HEK293 (cell line): ENCODE measurements around the gene STARD13.

ENCODE experiments used
- CTCF ChIA-PET: fragments of 350-600 bp; formaldehyde crosslinking; extraction: SDS; loops from one replicate; lab custom pipeline; 2021; ENCODE audit warnings: antibody characterized with exemption; lab: Yijun Ruan, JAX
- POLR2A ChIA-PET: fragments of 300-600 bp; formaldehyde crosslinking; extraction: SDS; loops from one replicate; lab custom pipeline; 2020; ENCODE audit warnings: antibody characterized with exemption, inconsistent platforms; lab: Yijun Ruan, JAX
- H3K27ac ChIP-seq: fragments of 200-500 bp; sonication (Bioruptor generic); 2 replicates; pipeline ENCODE4 v1.5.1; 2014; ENCODE audit warnings: low read depth, low read length, control low read depth, inconsistent platforms; ENCODE audit errors: extremely low read depth
- H3K36me3 ChIP-seq, 2 experiments: fragments of 200-500 bp in 1 of 2; sonication (Bioruptor generic) in 1 of 2; 1 replicate in 1 of 2; 2 replicates in 1 of 2; pipeline ENCODE4 v1.5.1; 2014 to 2017; ENCODE audit warnings: inconsistent platforms in 2 of 2, low read length in 2 of 2; ENCODE audit not compliant: control insufficient read depth in 2 of 2, insufficient read depth in 1 of 2
- H3K4me1 ChIP-seq: fragments of 200-500 bp; sonication (Bioruptor generic); 2 replicates; pipeline ENCODE4 v1.5.1; 2014; ENCODE audit warnings: mild to moderate bottlenecking, low read length, inconsistent platforms; ENCODE audit not compliant: control insufficient read depth, insufficient read depth
- H3K4me3 ChIP-seq: 2 replicates; pipeline ENCODE4 v1.5.1; 2011; ENCODE audit warnings: low read depth, mild to moderate bottlenecking, control low read depth, low read length, moderate library complexity
- H3K9me3 ChIP-seq: fragments of 200-500 bp; sonication (Bioruptor generic); 2 replicates; pipeline ENCODE4 v1.5.1; 2014; ENCODE audit warnings: low read depth, low read length, inconsistent platforms; ENCODE audit not compliant: control insufficient read depth, insufficient read depth
- PATZ1 ChIP-seq: fragments of 450-650 bp; formaldehyde crosslinking; IDR thresholded peaks from 2 replicates; pipeline ENCODE4 v1.5.1; 2016; ENCODE audit warnings: missing biosample characterization, missing genetic modification characterization
- PRDM2 ChIP-seq: fragments of 450-650 bp; formaldehyde crosslinking; IDR thresholded peaks from 2 replicates; pipeline ENCODE4 v1.5.1; 2016; ENCODE audit warnings: missing biosample characterization, missing genetic modification characterization, borderline replicate concordance
- PRDM6 ChIP-seq: fragments of 450-650 bp; formaldehyde crosslinking; IDR thresholded peaks from 2 replicates; pipeline ENCODE4 v1.5.1; 2017; ENCODE audit warnings: missing biosample characterization, missing genetic modification characterization
- ZBTB20 ChIP-seq: fragments of 450-650 bp; formaldehyde crosslinking; IDR thresholded peaks from 2 replicates; pipeline ENCODE4 v1.5.1; 2016; ENCODE audit warnings: missing biosample characterization, missing genetic modification characterization
- ZNF10 ChIP-seq: fragments of 450-650 bp; formaldehyde crosslinking; IDR thresholded peaks from 2 replicates; pipeline ENCODE4 v1.5.1; 2017; ENCODE audit warnings: missing biosample characterization, missing genetic modification characterization
- ZNF169 ChIP-seq: fragments of 450-650 bp; formaldehyde crosslinking; IDR thresholded peaks from 2 replicates; pipeline ENCODE4 v1.5.1; 2016; ENCODE audit warnings: missing biosample characterization, missing genetic modification characterization
- ZNF202 ChIP-seq: fragments of 450-650 bp; formaldehyde crosslinking; IDR thresholded peaks from 2 replicates; pipeline ENCODE4 v1.5.1; 2016; ENCODE audit warnings: missing biosample characterization, missing genetic modification characterization, borderline replicate concordance
- ZNF416 ChIP-seq: fragments of 450-650 bp; formaldehyde crosslinking; IDR thresholded peaks from 2 replicates; pipeline ENCODE4 v1.5.1; 2016; ENCODE audit warnings: missing biosample characterization, missing genetic modification characterization
- ZNF510 ChIP-seq: fragments of 450-650 bp; formaldehyde crosslinking; IDR thresholded peaks from 2 replicates; pipeline ENCODE4 v1.5.1; 2018; ENCODE audit warnings: mild to moderate bottlenecking, missing genetic modification characterization, missing biosample characterization; ENCODE audit not compliant: insufficient replicate concordance
- ZNF571 ChIP-seq: fragments of 450-650 bp; formaldehyde crosslinking; IDR thresholded peaks from 2 replicates; pipeline ENCODE4 v1.5.0; 2017; ENCODE audit warnings: missing biosample characterization, missing genetic modification characterization
- ZNF580 ChIP-seq: fragments of 450-650 bp; formaldehyde crosslinking; IDR thresholded peaks from 2 replicates; pipeline ENCODE4 v1.5.1; 2016; ENCODE audit warnings: missing biosample characterization, missing genetic modification characterization
- ZNF639 ChIP-seq: fragments of 450-650 bp; formaldehyde crosslinking; IDR thresholded peaks from 2 replicates; pipeline ENCODE4 v1.5.1; 2016; ENCODE audit warnings: missing biosample characterization, missing genetic modification characterization
- ZNF658 ChIP-seq: fragments of 450-650 bp; formaldehyde crosslinking; IDR thresholded peaks from 2 replicates; pipeline ENCODE4; 2016; ENCODE audit warnings: missing biosample characterization, missing genetic modification characterization
- ZNF664 ChIP-seq: fragments of 450-650 bp; formaldehyde crosslinking; IDR thresholded peaks from 2 replicates; pipeline ENCODE4 v1.5.1; 2016; ENCODE audit warnings: missing biosample characterization, missing genetic modification characterization
- ZNF692 ChIP-seq: fragments of 450-650 bp; formaldehyde crosslinking; IDR thresholded peaks from 2 replicates; pipeline ENCODE4 v1.5.1; 2016; ENCODE audit warnings: missing biosample characterization, missing genetic modification characterization
- ZNF776 ChIP-seq: fragments of 450-650 bp; formaldehyde crosslinking; IDR thresholded peaks from 2 replicates; pipeline ENCODE4 v1.5.0; 2017; ENCODE audit warnings: missing biosample characterization, missing genetic modification characterization, borderline replicate concordance
- ZNF843 ChIP-seq: fragments of 450-650 bp; formaldehyde crosslinking; IDR thresholded peaks from 2 replicates; pipeline ENCODE4 v1.5.1; 2016; ENCODE audit warnings: missing biosample characterization, missing genetic modification characterization
- ZSCAN4 ChIP-seq: fragments of 450-650 bp; formaldehyde crosslinking; IDR thresholded peaks from 2 replicates; pipeline ENCODE4 v1.5.1; 2017; ENCODE audit warnings: missing biosample characterization, missing genetic modification characterization

Gene STARD13

GRCh38 chr13:33307843-33308242 lies 22.3 kb upstream of the STARD13 start:
- TF ChIP-seq ZNF169: no peak
- no peak for TF ChIP-seq ZNF658 (tag by site-specific recombination)
- no peak for TF ChIP-seq ZNF202 (tag by site-specific recombination)
- no peak for TF ChIP-seq ZSCAN4 (tag by site-specific recombination)
- no peak for TF ChIP-seq ZNF571 (tag by site-specific recombination)
- TF ChIP-seq PATZ1: no peak

GRCh38 chr13:33303855-33304597 lies 18.5 kb upstream of the STARD13 start:
- Histone ChIP-seq H3K4me1 (no peaks in the 10 kb centered on the region), H3K4me3 (no peak overlapping the region), H3K36me3 (no peaks in the 10 kb centered on the region), H3K27ac (no peak overlapping the region), H3K9me3 (no peaks in the 10 kb centered on the region)
- ChIA-PET POLR2A (no interaction called here), CTCF (no interaction called here)
- TF ChIP-seq PRDM2 (tag by site-specific recombination) (no peak), ZNF776 (tag by site-specific recombination) (no peak), ZNF10 (no peak), ZNF510 (tag by site-specific recombination) (no peak), ZNF580 (tag by site-specific recombination) (no peak), ZNF416 (tag by site-specific recombination) (no peak), PRDM6 (no peak), ZNF692 (no peak), ZNF664 (tag by site-specific recombination) (no peak), ZNF639 (no peak), ZBTB20 (tag by site-specific recombination) (no peak), ZNF843 (tag by site-specific recombination) (no peak)

More at GRCh38 chr13:33307843-33308242, 22.3 kb upstream of the STARD13 start:
- Histone ChIP-seq H3K36me3 (no peaks in the 10 kb centered on the region), H3K9me3 (no peaks in the 10 kb centered on the region), H3K4me1 (no peaks in the 10 kb centered on the region), H3K27ac (no peak overlapping the region), H3K4me3 (no peak overlapping the region)
- ChIA-PET CTCF (interaction anchor here (0.7 kb wide), 1 partner anchor 1983 kb away, joined by 4 read pairs; no protein-coding TSS in a partner anchor), POLR2A (no interaction called here)
